Right cardiac atrium (tissue), 5 donors: ENCODE results near the gene GXYLT1. TPM values are rescaled to one million over a fixed set of nuclear protein-coding genes. Genes with fewer than 3 reads are reported as not detected.

ENCODE experiments used
- ATAC-seq, 2 donors: fragments of 200-7000 bp; cut with Tn5 transposase; one replicate each; pipeline versions ENCODE4 v1.8.0 to v1.9.1; 2020; ENCODE audit warnings: moderate library complexity in 2 of 2, mild to moderate bottlenecking in 1 of 2
- DNase-seq, 3 donors: peaks; one replicate each; pipeline ENCODE4 v3.0.0-alpha.2; 2020
- H3K27ac ChIP-seq: one replicate; pipeline ENCODE4 v1.5.1; 2013; ENCODE audit warnings: mild to moderate bottlenecking, low read length, control low read depth, moderate library complexity
- H3K27me3 ChIP-seq: one replicate; pipeline ENCODE4 v1.6.1; 2013; ENCODE audit not compliant: control insufficient read depth, insufficient read depth
- H3K4me1 ChIP-seq: one replicate; pipeline ENCODE4 v1.6.1; 2013; ENCODE audit warnings: low read length; ENCODE audit not compliant: control insufficient read depth, insufficient read depth
- H3K4me3 ChIP-seq: one replicate; pipeline ENCODE4 v1.5.1; 2013; ENCODE audit warnings: low read length, control low read depth
- H3K9me3 ChIP-seq: one replicate; pipeline ENCODE4 v1.6.1; 2013; ENCODE audit warnings: low read length; ENCODE audit not compliant: control insufficient read depth
- WGBS: extraction: QIAGEN DNeasy Blood & Tissue Kit; methylation state at CpG from one replicate; pipeline ENCODE4 v1.1.7; 2013; 5-methylcytosine and 5-hydroxymethylcytosine counted together
- intact Hi-C, 4 donors: fragments of 100-400 bp; cut with DNase I; formaldehyde crosslinking; loops; one replicate each; pipeline versions ENCODE4 v1.11.0 to v1.14.0; 2022 to 2023
- polyA plus RNA-seq: library from polyadenylated mRNA; stranded (reverse); fragments of 200-250 nt; gene quantifications from one replicate; pipeline ENCODE4 v1.2.3, GENCODE V29; 2013
- total RNA-seq, 4 donors: library from RNA; stranded (reverse); fragmentation: NEBNext Ultra II Directional; extraction: Animal tissue kit (Norgen Biotek cat#: 25700); gene quantifications; one replicate each; pipeline ENCODE4 v1.2.1, GENCODE V29; 2021
- donor health status: healthy with polysubstance abuse.
- donor health status: DM: no; HTN: yes; CAD: no.
- donor health status: DM: no; HTN: no; CAD: no.
- donor health status: DM: no; HTN: yes; CAD: no; lungs with severe emphysema.
- donor health status: DM: yes; HTN: yes; CAD: no.

Gene GXYLT1
- total and polyA plus RNA-seq, 5 donors = 2.0 to 8.2 (median 6.1) TPM

DNA sequence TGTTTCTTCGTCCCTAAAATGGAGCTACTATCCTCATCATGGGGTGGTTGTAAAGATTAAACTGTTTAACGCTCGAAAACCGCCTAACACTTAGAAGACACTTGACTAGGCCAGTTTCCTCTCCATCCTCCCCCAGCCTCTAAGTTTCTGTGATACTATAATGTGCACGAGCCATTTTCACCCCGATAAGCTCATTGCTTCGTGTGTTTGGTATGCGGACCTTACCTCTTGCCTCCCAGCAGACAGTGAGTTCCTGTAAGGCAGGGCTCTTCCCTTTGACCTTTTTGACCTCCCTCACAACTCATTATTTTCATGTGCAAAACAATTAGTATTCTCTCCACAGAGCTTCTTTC is 499 bp upstream of the GXYLT1 start:
- intact Hi-C loops = loop anchor here in 1 of 4 donors (10.0 kb wide), 1 partner anchor 90 kb away; the partner anchor contains the start of gene YAF2
- Histone ChIP-seq H3K4me1 (no peaks in the 10 kb centered on the region), H3K9me3 (no peaks in the 10 kb centered on the region), H3K4me3 (peak overlapping the region; percentile 79), H3K27ac (peak overlapping the region; percentile 16), H3K27me3 (no peaks in the 10 kb centered on the region)
- DNase-seq = no peak
- ATAC-seq = no peak
- 5% methylated on average over 8 of the region's 8 CpGs for WGBS

DNA sequence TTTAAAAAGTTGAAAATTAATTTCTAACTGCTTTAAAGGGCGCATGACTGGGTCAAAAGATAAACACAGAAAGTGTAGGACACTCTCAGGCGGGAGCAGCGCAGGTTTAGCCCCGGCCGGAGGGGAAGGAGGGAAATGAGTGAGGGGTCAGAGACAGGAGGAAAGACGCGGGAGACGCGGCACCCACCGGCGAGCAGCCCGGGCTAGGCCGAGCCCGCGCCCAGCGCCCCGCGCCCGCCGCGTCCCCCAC is 591 bp downstream of the GXYLT1 start:
- H3K4me3 ChIP-seq = peak overlapping the region; percentile 79
- no peaks in the 10 kb centered on the region for H3K27me3 ChIP-seq
- no peaks in the 10 kb centered on the region for H3K4me1 ChIP-seq
- peak overlapping the region; percentile 39 for H3K27ac ChIP-seq
- H3K9me3 ChIP-seq = no peaks in the 10 kb centered on the region
- DNase-seq (peak in 2 of 3 donors; percentile 20 to 73), ATAC-seq (peak in 1 of 2 donors; percentile 14)
- intact Hi-C loops = loop anchor here in 2 of 4 donors (5.0 to 10.0 kb wide), 2 partner anchors 88 to 91 kb away; partner anchors contain the start of gene YAF2 (in 1 of the 2)
- under 1% methylated on average over 21 of the region's 21 CpGs for WGBS

DNA sequence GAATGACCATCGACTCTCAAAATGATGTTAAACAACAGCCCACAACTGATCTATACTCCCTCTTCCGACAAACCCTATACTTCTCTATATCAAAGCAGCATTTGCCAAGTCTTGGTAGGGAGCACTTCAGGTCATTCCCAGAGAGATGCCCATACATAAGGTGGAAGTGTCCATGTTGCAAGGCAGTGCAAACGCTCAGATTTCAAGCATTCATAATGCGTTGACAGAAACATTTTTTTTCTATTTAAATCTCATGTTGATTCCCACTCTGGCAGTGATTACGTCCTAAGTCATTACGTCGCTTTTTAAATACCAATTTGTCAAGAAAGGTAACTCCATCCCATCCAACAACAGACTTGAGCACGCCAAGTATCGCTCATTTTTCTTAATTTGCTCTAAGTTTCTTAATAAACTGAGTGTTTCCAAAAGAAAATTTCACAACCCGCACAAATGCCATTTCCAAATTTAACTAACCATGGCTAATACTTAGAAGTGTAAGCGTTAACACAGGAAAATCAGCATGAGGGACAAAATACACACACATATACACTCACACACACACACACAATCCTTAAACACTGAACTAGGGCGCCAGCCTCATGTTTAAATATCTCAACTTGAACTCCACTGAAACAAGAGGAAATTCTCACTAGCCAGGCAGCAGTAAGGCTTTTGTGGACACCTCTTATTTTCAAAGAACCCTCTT is 1.1 kb downstream of the GXYLT1 start:
- Histone ChIP-seq H3K27ac (no peak overlapping the region), H3K9me3 (no peaks in the 10 kb centered on the region), H3K4me3 (peak overlapping the region; percentile 79), H3K27me3 (no peaks in the 10 kb centered on the region), H3K4me1 (no peaks in the 10 kb centered on the region)
- WGBS = 8% methylated on average over 12 of the region's 12 CpGs
- intact Hi-C loops = loop anchor here in 2 of 4 donors (5.0 to 10.0 kb wide), 2 partner anchors 89 to 91 kb away; partner anchors contain the start of gene YAF2 (in 1 of the 2)
- no peak for DNase-seq
- ATAC-seq = no peak

DNA sequence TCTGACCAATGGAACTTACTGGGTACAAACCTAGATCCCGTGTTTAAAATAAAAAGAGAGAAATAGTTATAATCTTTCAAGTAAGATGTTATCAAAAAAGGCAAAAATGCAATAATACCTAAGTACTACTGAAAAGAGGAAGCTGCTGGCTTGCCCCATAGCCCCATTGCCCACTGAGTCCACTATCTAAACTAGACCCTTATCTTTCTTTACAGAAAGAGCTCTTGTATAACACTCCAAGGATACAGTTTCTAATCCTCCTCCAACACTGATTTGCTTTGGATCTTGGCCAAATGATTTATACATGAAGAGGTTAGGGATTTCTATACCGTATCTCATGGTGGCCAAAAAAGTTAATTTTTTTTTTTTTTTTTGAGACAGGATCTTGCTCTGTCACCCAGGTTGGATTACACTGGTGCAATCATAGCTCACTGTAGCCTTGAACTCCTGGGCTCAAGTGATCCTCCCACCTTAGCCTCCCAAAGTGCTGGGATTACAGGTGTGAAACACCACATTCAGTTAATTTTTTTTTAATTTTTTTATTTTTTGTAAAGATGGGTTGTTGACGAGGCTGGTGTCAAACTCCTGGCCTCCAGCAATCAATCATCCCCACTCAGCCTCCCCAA is 2.6 kb downstream of the GXYLT1 start:
- Histone ChIP-seq H3K9me3 (no peaks in the 10 kb centered on the region), H3K4me3 (no peak overlapping the region), H3K27me3 (no peaks in the 10 kb centered on the region), H3K4me1 (no peaks in the 10 kb centered on the region), H3K27ac (no peak overlapping the region)
- 84% methylated on average over 3 of the region's 3 CpGs for WGBS
- intact Hi-C loops = loop anchor here in 2 of 4 donors (5.0 to 10.0 kb wide), 2 partner anchors 90 to 93 kb away; partner anchors contain the start of gene YAF2 (in 1 of the 2)
- ATAC-seq (no peak), DNase-seq (no peak)

DNA sequence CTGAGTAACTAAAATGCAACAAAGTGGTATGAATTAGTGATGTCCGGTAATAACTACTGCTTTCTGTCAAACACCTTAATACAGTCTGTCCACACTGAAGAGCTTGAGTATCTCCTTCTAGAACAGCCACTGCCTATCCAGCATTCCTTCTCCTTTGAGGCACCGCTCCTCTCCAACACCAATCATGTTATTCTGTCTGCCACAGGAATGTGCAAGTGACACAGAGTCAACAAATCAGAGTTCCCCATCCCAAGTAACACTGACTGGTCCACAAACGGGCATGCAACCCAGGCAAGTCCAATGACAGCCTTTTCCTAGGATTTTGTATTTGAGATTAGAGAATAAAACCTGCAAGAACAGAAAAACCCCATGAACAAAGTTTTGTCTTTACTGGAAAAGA is 3.8 kb downstream of the GXYLT1 start:
- Histone ChIP-seq H3K4me1 (peaks cover 1% of the 10 kb centered on the region), H3K27ac (no peak overlapping the region), H3K27me3 (no peaks in the 10 kb centered on the region), H3K4me3 (no peak overlapping the region), H3K9me3 (no peaks in the 10 kb centered on the region)
- DNase-seq (no peak), ATAC-seq (no peak)
- 42% methylated on average over 3 of the region's 3 CpGs for WGBS
- intact Hi-C loops = loop anchor here in 2 of 4 donors (5.0 to 10.0 kb wide), 2 partner anchors 91 to 94 kb away; partner anchors contain the start of gene YAF2 (in 1 of the 2)

DNA sequence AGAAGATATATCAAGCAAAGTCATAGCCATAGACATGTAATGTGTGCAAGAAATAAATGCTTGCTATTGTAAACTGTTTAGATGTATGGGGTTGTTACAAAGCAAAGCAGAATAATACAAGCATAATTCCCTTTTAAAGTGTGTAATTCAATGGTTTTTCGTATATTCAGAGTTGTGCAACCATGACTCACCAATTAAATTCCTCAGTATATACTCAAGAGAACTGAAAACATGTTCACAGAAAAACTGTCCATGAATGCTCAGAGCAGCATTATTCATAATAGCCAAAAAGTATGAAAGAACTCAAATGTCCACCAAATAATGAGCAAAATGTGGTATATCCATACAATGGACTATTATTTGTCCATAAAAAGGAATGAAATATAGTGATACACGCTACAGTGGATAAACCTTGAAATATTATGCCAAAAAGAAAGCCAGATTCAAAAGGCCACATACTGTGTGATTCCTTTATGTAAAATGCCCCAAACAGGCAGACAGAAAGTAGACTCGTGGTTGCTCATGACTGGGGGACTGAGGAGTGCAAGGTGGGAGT is 9.3 kb downstream of the GXYLT1 start:
- no peaks in the 10 kb centered on the region for H3K9me3 ChIP-seq
- H3K4me3 ChIP-seq = no peak overlapping the region
- intact Hi-C loops = loop anchor here in 2 of 4 donors (10.0 kb wide), 2 partner anchors 199 to 439 kb away; no protein-coding TSS in a partner anchor
- WGBS = 89% methylated on average over 3 of the region's 3 CpGs
- ATAC-seq (no peak), DNase-seq (no peak)
- no peak overlapping the region for H3K27ac ChIP-seq
- H3K27me3 ChIP-seq = no peaks in the 10 kb centered on the region
- peaks cover 4% of the 10 kb centered on the region for H3K4me1 ChIP-seq

DNA sequence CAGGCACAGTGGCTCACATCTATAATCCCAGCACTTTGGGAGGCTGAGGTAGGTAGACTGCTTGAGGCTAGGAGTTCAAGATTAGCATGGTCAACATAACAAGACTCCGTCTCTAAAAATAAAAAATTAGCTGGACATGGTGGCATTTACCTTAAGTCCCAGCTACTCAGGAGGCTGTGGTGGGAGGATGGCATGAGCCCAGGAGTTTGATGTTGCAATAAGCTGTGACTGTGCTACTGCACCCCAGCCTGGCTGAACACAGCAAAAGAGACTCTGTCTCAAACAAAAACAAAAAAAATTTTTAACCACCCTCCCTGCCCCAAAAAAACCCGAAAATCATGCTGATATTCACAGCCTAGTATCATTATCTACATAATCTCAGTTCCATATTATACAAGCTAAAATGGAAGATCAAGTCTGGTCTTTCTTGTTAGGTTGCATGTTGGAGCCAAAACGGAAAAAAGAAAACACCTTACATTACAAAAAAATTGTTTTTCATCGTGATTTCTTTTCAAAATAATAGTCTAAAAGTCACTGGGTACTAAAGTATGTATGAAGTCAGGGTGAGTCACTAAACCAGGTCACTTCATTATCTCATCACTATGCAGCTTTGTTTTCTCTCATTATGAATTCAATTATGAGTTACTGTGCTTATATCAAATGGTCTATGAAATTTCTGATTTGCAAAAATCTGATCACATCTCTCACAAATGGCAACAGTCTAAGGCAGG is 13.8 kb downstream of the GXYLT1 start:
- ATAC-seq (peak; percentile 68 to 77), DNase-seq (peak in 2 of 3 donors; percentile 57 to 67)
- 58% methylated on average over 4 of the region's 4 CpGs for WGBS
- Histone ChIP-seq H3K4me3 (no peak overlapping the region), H3K9me3 (no peaks in the 10 kb centered on the region), H3K27me3 (no peaks in the 10 kb centered on the region), H3K4me1 (peaks cover 2% of the 10 kb centered on the region), H3K27ac (no peak overlapping the region)
- intact Hi-C loops = loop anchor here in 2 of 4 donors (10.0 kb wide), 2 partner anchors 204 to 444 kb away; no protein-coding TSS in a partner anchor

DNA sequence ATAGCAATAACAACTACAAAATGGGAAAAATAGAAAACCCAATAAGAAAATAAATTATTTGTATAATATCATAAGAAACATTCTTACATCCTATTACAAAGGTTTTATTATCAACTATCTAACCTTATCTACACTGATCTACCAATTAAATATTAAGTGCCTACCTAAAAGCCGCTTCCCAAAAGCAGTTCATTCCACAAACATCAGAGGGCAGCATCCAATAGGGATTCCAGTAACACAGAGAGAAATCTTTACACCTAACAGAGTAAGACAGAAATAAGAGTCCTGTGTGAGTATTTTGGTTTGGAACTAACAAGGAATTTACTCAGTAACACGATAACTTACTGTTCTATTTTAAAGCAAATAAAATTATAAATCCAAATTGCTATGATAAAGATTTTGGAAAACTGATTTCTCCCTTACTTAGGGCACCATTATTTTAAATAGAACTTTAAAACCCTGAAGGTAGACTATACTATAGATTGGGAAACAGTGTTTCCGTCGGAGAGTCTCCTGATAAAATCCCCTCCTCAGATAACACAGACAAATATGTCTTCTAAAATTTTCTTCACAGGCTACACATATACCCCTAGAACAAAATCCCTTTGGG is 15.0 kb downstream of the GXYLT1 start:
- Histone ChIP-seq H3K27me3 (no peaks in the 10 kb centered on the region), H3K27ac (no peak overlapping the region), H3K9me3 (no peaks in the 10 kb centered on the region), H3K4me1 (peaks cover 4% of the 10 kb centered on the region), H3K4me3 (no peak overlapping the region)
- no peak for DNase-seq
- ATAC-seq = peak; percentile 78 to 79
- intact Hi-C loops = loop anchor here in 3 of 4 donors (2.0 to 10.0 kb wide), 4 partner anchors 203 to 445 kb away; no protein-coding TSS in a partner anchor
- WGBS = 28% methylated on average over 4 of the region's 4 CpGs

DNA sequence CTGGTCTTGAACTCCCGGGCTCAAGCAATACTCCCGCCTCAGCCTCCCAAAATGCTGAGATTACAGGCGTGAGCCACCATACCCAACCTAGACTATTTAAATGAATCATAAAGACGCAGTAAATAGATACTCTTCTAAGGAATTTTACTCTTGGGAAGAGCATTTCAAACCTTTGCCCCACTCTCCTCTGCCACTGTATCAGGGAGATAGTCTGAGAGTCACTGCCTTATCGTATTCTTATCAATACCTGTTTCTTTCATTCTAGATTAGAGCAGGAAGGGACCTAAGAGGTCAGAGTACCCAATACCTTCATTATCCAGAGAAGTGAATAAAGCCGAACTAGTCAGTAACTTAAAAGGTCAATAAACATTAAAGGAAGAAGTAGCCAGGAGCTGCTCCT is 15.8 kb downstream of the GXYLT1 start:
- no peak for DNase-seq
- 91% methylated on average over 6 of the region's 6 CpGs for WGBS
- Histone ChIP-seq H3K27me3 (no peaks in the 10 kb centered on the region), H3K27ac (no peak overlapping the region), H3K4me1 (peaks cover 4% of the 10 kb centered on the region), H3K4me3 (no peak overlapping the region), H3K9me3 (no peaks in the 10 kb centered on the region)
- ATAC-seq = no peak
- intact Hi-C loops = loop anchor here in 2 of 4 donors (2.0 to 5.0 kb wide), 2 partner anchors 203 to 204 kb away; no protein-coding TSS in a partner anchor

DNA sequence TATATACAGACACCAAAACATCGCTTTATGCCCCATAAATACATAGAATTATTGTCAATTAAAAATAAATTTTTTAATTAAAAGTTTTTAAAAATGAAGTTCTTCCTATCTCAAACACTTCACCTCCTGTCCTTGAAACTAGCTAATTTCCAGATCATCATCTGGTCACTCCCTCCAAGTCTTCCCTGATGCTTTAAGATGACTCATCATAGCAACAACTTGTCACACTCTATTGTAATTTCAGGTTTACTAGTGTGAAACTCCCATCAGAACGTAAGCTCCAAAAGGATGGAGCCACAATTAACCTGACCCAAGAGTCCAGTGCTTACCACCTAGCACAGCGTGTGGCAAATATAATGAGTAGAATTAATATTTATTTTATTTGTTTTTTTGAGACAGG is 16.3 kb downstream of the GXYLT1 start:
- intact Hi-C loops = loop anchor here in 2 of 4 donors (2.0 to 5.0 kb wide), 2 partner anchors 204 kb away; no protein-coding TSS in a partner anchor
- Histone ChIP-seq H3K27me3 (no peaks in the 10 kb centered on the region), H3K4me1 (peaks cover 4% of the 10 kb centered on the region), H3K27ac (no peak overlapping the region), H3K4me3 (no peak overlapping the region), H3K9me3 (no peaks in the 10 kb centered on the region)
- no peak for DNase-seq
- no peak for ATAC-seq
- 81% methylated on average over 3 of the region's 3 CpGs for WGBS
